ENCODE data around the gene OXLD1. TPM values are rescaled to one million over a fixed set of nuclear protein-coding genes. Genes with fewer than 3 reads are reported as not detected.
A peak's percentile ranks its signal among the peaks of the same experiment; 100 is the strongest.

Gene OXLD1
- total and polyA plus RNA-seq, 5 experiments from 2014 or later = 67.6 to 110 (median 71.7) TPM

GRCh38 chr17:81644976-81645952, 21.1 kb downstream of the OXLD1 start:
- H3K36me3 Mint-ChIP-seq = no peaks in the 10 kb centered on the region

DNA sequence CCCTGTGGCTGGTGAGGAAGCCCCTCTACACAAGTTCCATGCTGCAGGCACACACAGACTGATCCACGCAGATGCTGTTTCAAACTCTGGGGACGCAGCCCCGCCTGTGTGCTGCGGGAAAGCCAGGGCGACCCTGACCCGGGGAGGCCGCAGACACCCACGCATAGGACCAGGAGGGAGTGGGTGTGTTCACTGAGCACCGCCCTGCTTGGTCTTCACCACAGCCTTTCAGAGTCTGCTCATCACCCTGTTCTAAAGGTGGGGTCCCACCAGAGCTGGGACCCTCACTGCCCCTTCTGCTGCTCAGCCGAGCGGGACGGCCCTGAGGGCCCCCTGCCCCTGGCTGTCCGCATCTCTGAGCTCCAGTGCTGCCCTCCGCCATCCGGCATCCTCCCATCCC, 21.9 kb downstream of the OXLD1 start:
- peak in 1 of 10 donors; percentile 28 for DNase-seq
- peaks cover 0 to 4% (median 0%) of the 10 kb centered on the region in 4 donors for H3K4me1 Mint-ChIP-seq
- H3K4me3 Mint-ChIP-seq = no peak overlapping the region
- no peaks in the 10 kb centered on the region for H3K36me3 Mint-ChIP-seq
- peaks cover 0 to 17% (median 1%) of the 10 kb centered on the region in 5 donors for H3K27me3 Mint-ChIP-seq
- ATAC-seq = no peak
- peaks cover 0 to 3% (median 0%) of the 10 kb centered on the region in 9 donors for H3K9me3 Mint-ChIP-seq
- POLR2A ChIA-PET = no interaction called here
- H3K27ac Mint-ChIP-seq = no peak overlapping the region

More at GRCh38 chr17:81644976-81645952, 21.1 kb downstream of the OXLD1 start:
- peaks cover 0 to 8% (median 0%) of the 10 kb centered on the region in 9 donors for H3K9me3 Mint-ChIP-seq
- POLR2A ChIA-PET = no interaction called here
- no peak overlapping the region for H3K4me3 Mint-ChIP-seq
- peaks cover 0 to 4% (median 0%) of the 10 kb centered on the region in 4 donors for H3K4me1 Mint-ChIP-seq
- no peak overlapping the region for H3K27ac Mint-ChIP-seq
- no peak for ATAC-seq
- peaks cover 0 to 23% (median 3%) of the 10 kb centered on the region in 5 donors for H3K27me3 Mint-ChIP-seq
- DNase-seq = peak in 1 of 10 donors; percentile 57

GRCh38 chr17:81641825-81642489, 24.4 kb downstream of the OXLD1 start:
- H3K9me3 Mint-ChIP-seq = no peaks in the 10 kb centered on the region
- DNase-seq (no peak), ATAC-seq (no peak)
- H3K27me3 Mint-ChIP-seq = no peaks in the 10 kb centered on the region
- no peaks in the 10 kb centered on the region for H3K36me3 Mint-ChIP-seq
- H3K4me1 Mint-ChIP-seq = peaks cover 0 to 8% (median 5%) of the 10 kb centered on the region in 4 donors
- H3K4me3 Mint-ChIP-seq = no peak overlapping the region
- peak overlapping the region in 1 of 10 donors; percentile 65 for H3K27ac Mint-ChIP-seq
- POLR2A ChIA-PET = no interaction called here

DNA sequence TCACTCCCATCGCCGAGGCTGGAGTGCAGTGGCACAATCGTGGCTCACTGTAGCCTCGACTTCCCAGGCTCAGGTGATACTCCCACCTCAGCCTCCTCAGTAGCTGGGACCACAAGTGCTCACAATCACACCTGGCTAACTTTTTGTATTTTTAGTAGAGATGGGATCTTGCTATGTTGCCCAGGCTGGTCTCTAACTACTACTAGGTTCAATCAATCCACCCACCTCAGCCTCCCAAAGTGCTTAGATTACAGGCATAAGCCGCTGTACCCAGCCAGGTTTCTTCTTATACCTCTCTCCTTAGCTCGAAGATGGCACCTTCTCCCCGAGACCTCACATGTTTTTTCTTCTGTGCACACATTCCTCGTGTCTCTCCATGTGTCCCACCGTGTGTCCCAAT, 26.4 kb downstream of the OXLD1 start:
- DNase-seq (no peak), ATAC-seq (no peak)
- peak overlapping the region in 1 of 10 donors; percentile 62 for H3K4me3 Mint-ChIP-seq
- no peaks in the 10 kb centered on the region for H3K36me3 Mint-ChIP-seq
- H3K27me3 Mint-ChIP-seq = no peaks in the 10 kb centered on the region
- POLR2A ChIA-PET = no interaction called here
- H3K27ac Mint-ChIP-seq = peak overlapping the region in 1 of 10 donors; percentile 56
- no peaks in the 10 kb centered on the region for H3K9me3 Mint-ChIP-seq
- H3K4me1 Mint-ChIP-seq = peaks cover 11 to 19% (median 14%) of the 10 kb centered on the region in 4 donors

- POLR2A ChIA-PET = interaction anchor here (0.7 kb wide), 2 partner anchors 20 to 86 kb away, joined by 3 to 6 read pairs; no protein-coding TSS in a partner anchor
- H3K9me3 Mint-ChIP-seq = no peaks in the 10 kb centered on the region
- DNase-seq (no peak), ATAC-seq (no peak)
- peak overlapping the region in 4 of 10 donors; percentile 14 to 75 (median 48) for H3K27ac Mint-ChIP-seq
- no peaks in the 10 kb centered on the region for H3K36me3 Mint-ChIP-seq
- peak overlapping the region in 9 of 10 donors; percentile 13 to 59 (median 31) for H3K4me3 Mint-ChIP-seq
- H3K27me3 Mint-ChIP-seq = no peaks in the 10 kb centered on the region
- peaks cover 11 to 26% (median 17%) of the 10 kb centered on the region in 4 donors for H3K4me1 Mint-ChIP-seq
Observed at GRCh38 chr17:81638683-81639082, 27.7 kb downstream of the OXLD1 start.

GRCh38 chr17:81636505-81637288, 29.7 kb downstream of the OXLD1 start, which contains the start of the genes NPLOC4 and TSPAN10:
TSS of gene NPLOC4 (minus strand) at chr17:81637112. CDS start at chr17:81636930, 182 bp downstream.
TSS of gene TSPAN10 (plus strand) at chr17:81637196. CDS start at chr17:81642413, 5,217 bp downstream.
- POLR2A ChIA-PET = interaction anchor here (1.0 to 1.6 kb wide), 3 partner anchors 17 to 29 kb away, joined by 4 to 11 read pairs (median 7); partner anchors contain the start of genes CCDC137 and OXLD1
- Mint-ChIP-seq H3K4me1 (peaks cover 11 to 31% (median 19%) of the 10 kb centered on the region in 4 donors), H3K4me3 (peak within 1 kb of the TSS; percentile 87 to 96 (median 94)), H3K9me3 (no peaks in the 10 kb centered on the region), H3K36me3 (peaks cover 0 to 4% (median 0%) of the 10 kb centered on the region in 3 donors), H3K27me3 (no peaks in the 10 kb centered on the region), H3K27ac (peak within 1 kb of the TSS; percentile 89 to 96 (median 92))
- DNase-seq (peak; percentile 71 to 86 (median 82)), ATAC-seq (peak; percentile 96)

- POLR2A ChIA-PET = interaction anchor here (0.7 to 1.6 kb wide), 4 partner anchors 26 to 1797 kb away, joined by 3 to 11 read pairs (median 5); partner anchors contain the start of genes CBX4, CCDC137 and OXLD1
- no peak for ATAC-seq
- DNase-seq = no peak
- Mint-ChIP-seq H3K4me3 (peak overlapping the region; percentile 87 to 96 (median 94)), H3K36me3 (peaks cover 0 to 8% (median 0%) of the 10 kb centered on the region in 3 donors), H3K4me1 (peaks cover 9 to 36% (median 20%) of the 10 kb centered on the region in 4 donors), H3K9me3 (no peaks in the 10 kb centered on the region), H3K27ac (peak overlapping the region; percentile 89 to 96 (median 92)), H3K27me3 (no peaks in the 10 kb centered on the region)
Observed at GRCh38 chr17:81635973-81636504, 30.4 kb downstream of the OXLD1 start.

GRCh38 chr17:81635431-81635830, 31.0 kb downstream of the OXLD1 start:
- no peaks in the 10 kb centered on the region for H3K9me3 Mint-ChIP-seq
- H3K4me3 Mint-ChIP-seq = peak overlapping the region; percentile 87 to 96 (median 94)
- H3K27ac Mint-ChIP-seq = peak overlapping the region in 9 of 10 donors; percentile 17 to 96 (median 91)
- no peaks in the 10 kb centered on the region for H3K27me3 Mint-ChIP-seq
- peaks cover 0 to 13% (median 0%) of the 10 kb centered on the region in 3 donors for H3K36me3 Mint-ChIP-seq
- ATAC-seq (no peak), DNase-seq (no peak)
- POLR2A ChIA-PET = interaction anchor here (0.7 kb wide), 2 partner anchors 213 to 1796 kb away, joined by 3 read pairs; partner anchors contain the start of gene CBX4
- peaks cover 9 to 36% (median 20%) of the 10 kb centered on the region in 4 donors for H3K4me1 Mint-ChIP-seq

DNA sequence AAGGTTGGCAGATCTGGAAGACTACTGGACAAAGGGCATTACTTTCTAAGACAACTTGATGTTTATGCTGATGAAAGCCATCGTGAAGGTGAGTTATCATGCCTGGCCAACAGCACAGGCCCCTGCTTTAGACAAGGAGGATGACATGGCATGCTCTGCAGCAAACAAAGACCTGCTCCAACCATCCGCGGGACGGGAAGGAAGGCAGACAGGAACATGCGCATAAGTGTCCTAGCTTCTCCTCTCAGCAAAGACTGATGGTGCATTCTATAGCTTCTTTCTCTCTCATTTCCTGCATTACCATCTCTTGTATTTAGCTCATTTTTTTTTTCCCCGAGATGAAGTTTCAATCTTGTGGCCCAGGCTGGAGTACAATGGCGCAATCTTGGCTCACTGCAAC, 34.9 kb downstream of the OXLD1 start:
- peaks cover 8 to 31% (median 21%) of the 10 kb centered on the region in 4 donors for H3K4me1 Mint-ChIP-seq
- ATAC-seq (no peak), DNase-seq (no peak)
- H3K4me3 Mint-ChIP-seq = no peak overlapping the region
- H3K36me3 Mint-ChIP-seq = peaks cover 0 to 52% (median 8%) of the 10 kb centered on the region in 3 donors
- H3K9me3 Mint-ChIP-seq = no peaks in the 10 kb centered on the region
- peak overlapping the region in 3 of 10 donors; percentile 15 to 72 (median 16) for H3K27ac Mint-ChIP-seq
- no peaks in the 10 kb centered on the region for H3K27me3 Mint-ChIP-seq
- POLR2A ChIA-PET = interaction anchor here (0.6 to 0.7 kb wide), 2 partner anchors 17 to 412 kb away, joined by 3 to 5 read pairs; no protein-coding TSS in a partner anchor

DNA sequence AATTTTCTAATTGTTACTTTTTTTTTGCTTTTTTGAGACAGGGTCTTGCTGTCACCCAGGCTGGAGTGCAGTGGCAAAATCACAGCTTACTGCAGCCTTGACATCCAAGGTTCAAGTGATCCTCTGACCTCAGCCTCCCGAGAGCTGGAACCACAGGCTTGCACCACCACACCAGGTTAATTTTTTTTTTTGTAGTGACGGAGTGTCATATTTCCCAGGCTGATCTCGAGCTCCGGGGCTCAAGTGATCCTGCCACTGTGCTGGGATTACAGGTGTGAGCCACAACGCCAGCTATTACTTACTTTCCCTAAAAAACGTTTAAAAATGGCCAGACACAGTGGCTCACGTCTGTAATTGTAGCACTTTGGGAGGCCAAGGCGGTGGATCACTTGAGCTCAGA, 36.1 kb downstream of the OXLD1 start:
- Mint-ChIP-seq H3K27me3 (no peaks in the 10 kb centered on the region), H3K27ac (no peak overlapping the region), H3K9me3 (peaks cover 0 to 2% (median 0%) of the 10 kb centered on the region in 9 donors), H3K36me3 (peaks cover 3 to 64% (median 18%) of the 10 kb centered on the region in 3 donors), H3K4me3 (no peak overlapping the region), H3K4me1 (peaks cover 2 to 26% (median 11%) of the 10 kb centered on the region in 4 donors)
- DNase-seq (no peak), ATAC-seq (no peak)
- POLR2A ChIA-PET = interaction anchor here (0.6 to 0.8 kb wide), 2 partner anchors 24 to 35 kb away, joined by 3 read pairs; no protein-coding TSS in a partner anchor

- Mint-ChIP-seq H3K27ac (peak overlapping the region in 1 of 10 donors; percentile 50), H3K9me3 (peaks cover 0 to 12% (median 2%) of the 10 kb centered on the region in 9 donors), H3K4me3 (no peak overlapping the region), H3K36me3 (peaks cover 13 to 80% (median 38%) of the 10 kb centered on the region in 3 donors), H3K27me3 (no peaks in the 10 kb centered on the region), H3K4me1 (peaks cover 4 to 26% (median 12%) of the 10 kb centered on the region in 4 donors)
- no peak for DNase-seq
- POLR2A ChIA-PET = no interaction called here
- no peak for ATAC-seq
Observed at GRCh38 chr17:81621494-81622130, 44.8 kb downstream of the OXLD1 start.
